Immature natural killer cell (primary cell): ENCODE data around the gene SFRP2. TPM values are rescaled to one million over a fixed set of nuclear protein-coding genes. Genes with fewer than 3 reads are reported as not detected.

Experiments used
- DNase-seq, 3 donors: peaks; one replicate each; pipeline ENCODE4 v3.0.0; 2022; ENCODE audit warnings: mixed read lengths in 1 of 3
- H3K27ac Mint-ChIP-seq, 6 donors: one replicate each; pipeline ENCODE4 v1.8.0; 2020; ENCODE audit warnings: mixed read lengths in 6 of 6, mild to moderate bottlenecking in 5 of 6, inconsistent platforms in 4 of 6, moderate library complexity in 3 of 6
- H3K27me3 Mint-ChIP-seq, 3 donors: one replicate each; pipeline ENCODE4 v1.8.0; 2020 to 2021; ENCODE audit warnings: low read depth in 3 of 3, mild to moderate bottlenecking in 3 of 3, mixed read lengths in 3 of 3, moderate library complexity in 3 of 3, inconsistent platforms in 1 of 3
- H3K36me3 Mint-ChIP-seq, 3 donors: one replicate each; pipeline ENCODE4 v1.8.0; 2020; ENCODE audit warnings: mixed read lengths in 3 of 3, inconsistent platforms in 2 of 3, mild to moderate bottlenecking in 2 of 3
- H3K4me1 Mint-ChIP-seq, 2 donors: one replicate each; pipeline ENCODE4 v1.8.0; 2020; ENCODE audit warnings: inconsistent platforms in 2 of 2, mild to moderate bottlenecking in 2 of 2, mixed read lengths in 2 of 2, moderate library complexity in 1 of 2
- H3K4me3 Mint-ChIP-seq, 5 donors: one replicate each; pipeline ENCODE4 v1.8.0; 2020; ENCODE audit warnings: mild to moderate bottlenecking in 5 of 5, mixed read lengths in 5 of 5, inconsistent platforms in 3 of 5, moderate library complexity in 3 of 5
- H3K9me3 Mint-ChIP-seq, 6 donors: one replicate each; pipeline ENCODE4 v1.8.0; 2020; ENCODE audit warnings: mild to moderate bottlenecking in 6 of 6, mixed read lengths in 6 of 6, inconsistent platforms in 4 of 6, moderate library complexity in 3 of 6
- polyA plus RNA-seq, 3 donors: library from polyadenylated mRNA; unstranded; fragments of 300-500 nt; fragmentation: Illumina TruSeq; gene quantifications; one replicate each; pipeline ENCODE4 v1.2.3, GENCODE V29; 2021

The SFRP2 gene
- polyA plus RNA-seq, 3 donors from 2014 or later: not detected

DNA sequence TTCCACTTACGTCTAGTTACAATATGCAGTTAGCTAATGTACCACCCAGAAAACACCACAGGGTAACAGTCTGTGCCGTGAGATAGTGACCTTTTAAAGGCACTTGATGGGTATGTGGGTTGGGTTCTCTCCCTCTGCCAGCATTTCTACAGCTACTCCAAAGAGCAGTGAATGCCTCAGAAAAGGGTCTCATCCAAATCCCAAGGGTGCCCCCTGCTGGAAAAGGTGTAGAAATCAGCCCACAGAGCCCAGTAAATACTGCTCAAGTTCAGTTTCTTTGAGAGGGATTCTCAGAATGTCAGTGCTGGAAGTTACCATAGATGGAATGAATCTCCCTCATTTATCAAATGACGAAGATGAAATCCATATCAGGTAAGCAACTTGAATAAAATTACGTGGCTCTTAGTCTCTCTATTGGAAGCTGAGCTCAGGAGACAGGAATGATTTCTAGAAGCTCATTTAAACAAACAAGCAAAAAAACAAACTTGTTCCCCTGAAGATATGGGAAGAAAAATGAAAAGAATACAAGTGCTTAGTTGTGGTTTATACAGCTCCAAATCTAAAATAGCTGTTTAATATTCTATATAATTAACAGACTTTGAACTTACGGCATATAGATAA, 38.6 kb downstream of the SFRP2 start:
- no peak overlapping the region for H3K27ac Mint-ChIP-seq
- H3K4me1 Mint-ChIP-seq: no peaks in the 10 kb centered on the region
- H3K36me3 Mint-ChIP-seq: no peaks in the 10 kb centered on the region
- peaks cover 0 to 6% (median 2%) of the 10 kb centered on the region in 3 donors for H3K27me3 Mint-ChIP-seq
- H3K9me3 Mint-ChIP-seq: no peaks in the 10 kb centered on the region
- no peak overlapping the region for H3K4me3 Mint-ChIP-seq
- peak; percentile 26 to 52 (median 44) for DNase-seq

DNA sequence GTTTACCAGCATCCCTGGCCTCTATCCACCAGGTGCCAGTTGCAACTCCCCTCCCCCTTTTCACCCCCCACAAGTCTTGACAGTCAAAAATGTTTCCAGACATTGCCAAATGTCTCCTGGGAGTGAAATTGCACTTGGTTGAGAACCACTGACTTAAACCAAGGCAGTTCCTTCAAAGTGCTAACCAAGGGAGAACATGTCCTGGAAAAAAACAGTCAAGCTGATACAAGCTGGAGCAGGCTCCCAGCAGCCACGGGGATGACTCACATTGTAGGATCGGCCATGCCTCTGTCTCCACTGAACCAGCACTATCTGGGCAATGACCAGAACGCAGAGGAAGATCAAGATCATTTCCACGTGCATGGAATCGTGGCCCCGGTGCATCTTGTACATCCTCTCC, 40.5 kb downstream of the SFRP2 start:
- Mint-ChIP-seq H3K9me3 (no peaks in the 10 kb centered on the region), H3K4me3 (no peak overlapping the region), H3K4me1 (no peaks in the 10 kb centered on the region), H3K27ac (no peak overlapping the region), H3K27me3 (peaks cover 0 to 2% (median 0%) of the 10 kb centered on the region in 3 donors), H3K36me3 (no peaks in the 10 kb centered on the region)
- DNase-seq: no peak

DNA sequence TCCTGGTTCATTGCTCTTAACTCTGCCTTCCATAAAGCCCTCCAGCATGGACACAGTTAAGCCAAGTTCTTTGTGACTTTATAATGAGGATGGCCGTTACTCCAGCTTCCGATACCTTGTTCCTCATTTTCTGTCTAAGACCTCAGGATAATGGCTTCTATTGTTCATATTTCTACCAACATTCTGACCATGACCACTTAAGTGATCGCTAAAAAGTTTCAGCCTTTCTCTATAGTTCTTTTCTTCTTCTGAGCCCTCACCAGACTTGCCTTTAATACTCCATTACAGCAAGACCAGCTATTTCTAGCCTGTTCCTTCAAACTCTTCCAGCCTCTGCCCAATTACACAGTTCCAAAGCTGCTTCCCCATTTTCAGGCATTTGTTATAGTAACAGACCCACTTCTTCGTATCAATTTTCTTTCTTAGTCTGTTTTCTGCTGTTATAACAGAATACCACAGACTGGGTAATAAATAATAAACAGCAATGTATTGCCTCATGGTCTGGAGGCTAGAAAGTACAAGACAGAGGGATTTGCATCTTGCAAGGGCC, 41.4 kb downstream of the SFRP2 start:
- Mint-ChIP-seq H3K27ac (no peak overlapping the region), H3K36me3 (no peaks in the 10 kb centered on the region), H3K27me3 (peaks cover 0 to 2% (median under 1%) of the 10 kb centered on the region in 3 donors), H3K4me3 (no peak overlapping the region), H3K4me1 (no peaks in the 10 kb centered on the region), H3K9me3 (no peaks in the 10 kb centered on the region)
- DNase-seq: no peak

DNA sequence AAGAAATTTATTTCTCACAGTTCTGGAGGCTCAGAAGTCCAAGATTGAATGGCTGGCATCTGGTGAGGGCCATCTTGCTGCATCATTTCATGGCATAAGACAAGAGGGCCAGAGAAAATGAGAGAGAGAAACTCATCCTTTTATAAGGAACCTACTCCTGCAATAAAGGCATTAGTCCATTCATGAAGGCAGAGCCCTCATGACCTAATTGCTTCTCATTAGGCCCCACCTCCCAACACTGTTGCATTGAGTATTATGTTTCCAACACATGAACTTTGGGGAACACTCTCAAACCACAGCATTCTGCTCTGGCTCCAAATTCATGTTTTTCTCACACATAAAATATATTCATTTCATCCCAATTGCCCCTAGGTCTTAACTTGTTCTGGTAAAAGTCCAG, 43.2 kb downstream of the SFRP2 start:
- no peak for DNase-seq
- Mint-ChIP-seq H3K36me3 (peaks cover 0 to 4% (median 0%) of the 10 kb centered on the region in 3 donors), H3K9me3 (peaks cover 0 to 9% (median 3%) of the 10 kb centered on the region in 6 donors), H3K27me3 (peaks cover 0 to 9% (median 1%) of the 10 kb centered on the region in 3 donors), H3K27ac (no peak overlapping the region), H3K4me1 (no peaks in the 10 kb centered on the region), H3K4me3 (no peak overlapping the region)

DNA sequence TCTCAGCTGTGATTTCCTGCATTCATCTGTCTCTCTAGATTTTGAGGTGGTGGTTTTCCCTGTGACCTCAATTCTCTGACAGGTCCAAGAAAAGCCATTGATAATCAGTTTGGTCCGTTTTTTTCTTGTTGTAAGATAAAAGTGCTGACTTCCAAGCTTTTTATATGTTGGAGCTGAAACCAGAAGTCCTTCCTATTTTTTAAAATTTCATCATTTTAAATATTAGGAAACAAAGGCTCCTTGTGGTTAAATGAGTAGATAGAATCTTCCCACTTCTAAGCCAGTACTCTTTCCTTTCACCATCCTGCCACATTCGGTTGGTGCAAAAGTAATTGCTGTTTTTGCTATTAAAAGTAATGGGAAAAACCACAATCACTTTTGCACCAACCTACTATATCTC, 47.3 kb downstream of the SFRP2 start:
- Mint-ChIP-seq H3K36me3 (peaks cover 0 to 5% (median 0%) of the 10 kb centered on the region in 3 donors), H3K4me1 (no peaks in the 10 kb centered on the region), H3K9me3 (peaks cover 0 to 12% (median 4%) of the 10 kb centered on the region in 6 donors), H3K4me3 (no peak overlapping the region), H3K27ac (no peak overlapping the region), H3K27me3 (peaks cover 0 to 14% (median 2%) of the 10 kb centered on the region in 3 donors)
- DNase-seq: no peak

DNA sequence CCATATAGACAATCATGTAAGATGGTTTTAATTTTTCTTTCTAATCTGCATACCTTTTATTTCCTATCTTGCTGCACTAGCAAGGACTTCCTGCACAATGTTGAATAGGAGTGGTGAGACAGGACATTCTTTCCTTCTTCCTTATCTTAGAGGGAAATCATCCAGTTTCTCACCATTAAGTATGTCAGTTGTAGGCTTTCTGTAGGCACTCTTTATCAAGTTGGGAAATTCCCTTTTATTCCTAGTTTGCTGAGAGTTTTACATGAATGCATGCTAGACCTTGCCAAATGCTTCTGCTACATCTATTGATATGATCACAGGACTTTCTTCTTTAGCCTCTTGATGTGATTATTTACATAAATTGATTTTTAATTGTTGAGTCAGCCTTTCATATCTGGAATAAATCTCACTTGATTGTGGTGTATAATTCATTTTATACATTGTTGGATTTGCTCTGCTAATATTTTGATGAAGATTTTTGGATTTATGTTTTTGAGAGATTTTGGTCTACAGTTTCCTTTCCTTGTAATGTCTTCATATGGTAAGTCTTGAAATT, 52.9 kb downstream of the SFRP2 start:
- DNase-seq: no peak

DNA sequence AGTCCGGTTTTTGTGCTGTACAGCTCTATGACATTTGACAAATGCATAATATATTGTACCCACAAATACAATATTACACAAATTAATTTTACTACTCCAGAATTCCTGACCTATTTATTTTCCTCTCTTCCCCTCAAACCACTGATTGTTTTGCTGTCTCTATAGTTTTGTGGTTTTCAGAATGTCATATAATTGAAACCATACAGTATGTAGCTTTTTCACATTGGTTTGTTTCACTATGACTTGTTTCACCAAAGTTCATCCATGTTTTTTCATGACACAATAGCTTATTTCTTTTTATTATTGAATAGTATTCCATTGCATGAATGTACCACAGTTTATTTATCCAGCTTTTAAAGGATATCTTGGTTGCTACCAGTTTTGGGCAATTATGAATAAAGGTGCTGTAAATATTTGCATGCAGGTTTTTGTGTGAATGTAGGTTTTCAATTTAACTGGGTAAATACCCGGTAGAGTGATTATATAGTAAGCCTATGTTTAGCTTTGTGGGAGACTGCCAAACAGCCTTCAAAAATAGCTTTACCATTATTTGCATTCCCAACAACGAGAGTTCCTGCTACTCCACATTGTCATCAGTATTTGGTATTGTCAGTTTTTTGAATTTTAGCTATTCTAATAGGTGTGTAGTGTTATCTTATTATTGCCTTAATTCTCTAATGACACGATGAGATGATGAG, 55.0 kb downstream of the SFRP2 start:
- H3K4me3 Mint-ChIP-seq: no peak overlapping the region
- H3K27me3 Mint-ChIP-seq: peaks cover 0 to 4% (median 2%) of the 10 kb centered on the region in 3 donors
- no peak overlapping the region for H3K27ac Mint-ChIP-seq
- H3K9me3 Mint-ChIP-seq: no peaks in the 10 kb centered on the region
- DNase-seq: no peak
- no peaks in the 10 kb centered on the region for H3K4me1 Mint-ChIP-seq
- H3K36me3 Mint-ChIP-seq: no peaks in the 10 kb centered on the region

More for the DNA sequence above, 52.9 kb downstream of the SFRP2 start:
- H3K4me3 Mint-ChIP-seq: no peak overlapping the region
- H3K4me1 Mint-ChIP-seq: no peaks in the 10 kb centered on the region
- H3K36me3 Mint-ChIP-seq: peaks cover 0 to 5% (median 0%) of the 10 kb centered on the region in 3 donors
- H3K27me3 Mint-ChIP-seq: peaks cover 2 to 8% (median 2%) of the 10 kb centered on the region in 3 donors
- peaks cover 0 to 6% (median 4%) of the 10 kb centered on the region in 6 donors for H3K9me3 Mint-ChIP-seq
- H3K27ac Mint-ChIP-seq: no peak overlapping the region

DNA sequence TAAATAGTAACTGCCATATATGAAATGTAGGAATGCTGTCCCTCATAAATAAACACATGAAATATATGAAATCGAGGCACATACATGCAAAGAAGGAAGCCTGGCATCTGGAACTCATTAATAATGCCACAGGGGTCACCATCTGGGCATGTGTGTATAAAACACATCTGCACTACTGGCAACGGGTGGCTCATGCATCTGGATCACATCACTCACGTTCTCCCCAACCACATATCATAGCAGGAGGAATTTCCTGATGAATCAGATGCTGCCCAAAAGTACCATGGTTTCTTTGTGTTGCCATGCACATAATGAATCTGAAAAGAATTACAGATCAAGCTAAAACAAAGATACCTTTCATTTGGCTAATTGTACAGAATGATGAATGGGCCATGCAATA, 57.6 kb downstream of the SFRP2 start:
- no peak overlapping the region for H3K27ac Mint-ChIP-seq
- peaks cover 0 to 2% (median 2%) of the 10 kb centered on the region in 3 donors for H3K27me3 Mint-ChIP-seq
- no peaks in the 10 kb centered on the region for H3K4me1 Mint-ChIP-seq
- DNase-seq: no peak
- H3K36me3 Mint-ChIP-seq: no peaks in the 10 kb centered on the region
- H3K4me3 Mint-ChIP-seq: no peak overlapping the region
- no peaks in the 10 kb centered on the region for H3K9me3 Mint-ChIP-seq

Other genes with a start within 250 kb of the SFRP2 start
- gene TLR2, start 104.8 kb downstream of the SFRP2 start, polyA plus RNA-seq: 1 to 10 TPM in 2 of 3 donors, under 1 TPM in 1; 0.48 to 2.6 (median 1.5) TPM
- not detected for gene RNF175, start 29.1 kb downstream of the SFRP2 start, polyA plus RNA-seq